LNCaP clone FGC (cell line): ENCODE data around the gene AMN.

ENCODE experiments used
- DNase-seq: peaks from one replicate; pipeline ENCODE4 v3.0.0-alpha.2; 2011; ENCODE audit warnings: low read depth
- H3K4me3 ChIP-seq: 2 replicates; pipeline ENCODE4 v1.5.1; 2011; ENCODE audit warnings: mild to moderate bottlenecking, low read depth, low read length, control low read depth
- TF ChIP-seq, protein P1 (sequence below): IDR thresholded peaks from 2 replicates; pipeline ENCODE4 v1.5.1; 2012; ENCODE audit warnings: mild to moderate bottlenecking; ENCODE audit not compliant: control insufficient read depth, insufficient read depth; ENCODE audit errors: extremely low read depth

AMN gene

DNA sequence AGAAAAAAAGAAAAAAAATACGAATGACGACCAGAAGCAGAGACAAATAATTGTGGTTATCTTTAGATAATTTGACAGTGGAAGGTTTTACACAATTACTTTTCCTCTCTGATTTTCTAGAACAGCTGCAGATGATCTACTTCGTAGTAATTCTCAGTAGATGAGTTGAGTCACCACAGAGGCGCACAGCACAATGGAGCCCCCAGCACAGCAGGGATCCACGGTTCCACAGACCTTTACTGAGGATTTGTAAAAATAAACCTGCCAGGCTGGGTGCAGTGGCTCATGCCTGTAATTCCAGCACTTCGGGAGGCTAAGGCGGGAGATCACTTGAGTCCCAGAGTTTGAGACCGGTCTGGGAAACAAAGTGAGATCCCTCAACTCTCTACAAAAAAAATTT, 29.3 kb downstream of the AMN start:
- DNase-seq: no peak
- H3K4me3 ChIP-seq: no peak overlapping the region
- TF ChIP-seq, protein P1, sequence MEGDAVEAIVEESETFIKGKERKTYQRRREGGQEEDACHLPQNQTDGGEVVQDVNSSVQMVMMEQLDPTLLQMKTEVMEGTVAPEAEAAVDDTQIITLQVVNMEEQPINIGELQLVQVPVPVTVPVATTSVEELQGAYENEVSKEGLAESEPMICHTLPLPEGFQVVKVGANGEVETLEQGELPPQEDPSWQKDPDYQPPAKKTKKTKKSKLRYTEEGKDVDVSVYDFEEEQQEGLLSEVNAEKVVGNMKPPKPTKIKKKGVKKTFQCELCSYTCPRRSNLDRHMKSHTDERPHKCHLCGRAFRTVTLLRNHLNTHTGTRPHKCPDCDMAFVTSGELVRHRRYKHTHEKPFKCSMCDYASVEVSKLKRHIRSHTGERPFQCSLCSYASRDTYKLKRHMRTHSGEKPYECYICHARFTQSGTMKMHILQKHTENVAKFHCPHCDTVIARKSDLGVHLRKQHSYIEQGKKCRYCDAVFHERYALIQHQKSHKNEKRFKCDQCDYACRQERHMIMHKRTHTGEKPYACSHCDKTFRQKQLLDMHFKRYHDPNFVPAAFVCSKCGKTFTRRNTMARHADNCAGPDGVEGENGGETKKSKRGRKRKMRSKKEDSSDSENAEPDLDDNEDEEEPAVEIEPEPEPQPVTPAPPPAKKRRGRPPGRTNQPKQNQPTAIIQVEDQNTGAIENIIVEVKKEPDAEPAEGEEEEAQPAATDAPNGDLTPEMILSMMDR: no peak

DNA sequence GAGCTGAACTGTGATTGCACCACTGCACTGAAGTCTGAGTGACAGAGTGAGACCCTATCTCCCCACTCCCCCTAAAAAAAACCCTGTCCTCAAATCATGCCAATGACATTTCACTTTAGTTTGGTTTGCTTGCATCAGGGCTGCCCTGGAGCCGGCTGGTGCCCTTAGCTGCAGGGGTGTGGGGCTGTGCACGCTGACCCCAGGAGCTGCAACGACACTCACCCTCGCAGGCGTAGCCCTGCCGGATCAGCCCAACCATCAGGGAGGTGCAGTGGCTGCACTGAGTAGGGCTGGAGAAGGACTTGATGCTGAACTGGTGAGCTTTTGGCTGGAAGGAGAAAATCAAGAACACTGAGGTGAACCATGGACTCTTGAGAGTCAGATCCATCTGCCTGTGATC, 29.8 kb downstream of the AMN start:
- DNase-seq: no peak
- TF ChIP-seq, protein P1: no peak
- H3K4me3 ChIP-seq: no peak overlapping the region

DNA sequence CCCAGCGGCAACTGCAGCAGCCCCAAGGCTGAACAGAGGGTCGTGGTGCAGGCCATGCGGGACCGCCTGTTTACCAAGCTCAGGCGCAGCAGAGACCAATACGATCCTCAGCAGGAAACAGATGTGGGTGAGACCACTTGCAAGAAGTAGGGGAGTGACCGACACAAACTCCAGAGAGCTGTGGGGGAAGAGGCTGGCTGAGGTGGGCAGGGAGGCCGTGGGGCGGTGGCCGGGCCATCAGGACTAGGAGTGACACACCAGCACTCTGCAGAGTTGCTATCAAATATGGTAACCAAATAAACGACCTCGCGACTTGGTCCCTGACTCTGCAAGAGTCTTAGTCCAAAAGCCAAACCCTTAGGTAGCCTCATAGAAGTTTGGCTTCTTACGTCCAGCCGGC, 30.6 kb downstream of the AMN start:
- no peak overlapping the region for H3K4me3 ChIP-seq
- no peak for DNase-seq
- TF ChIP-seq, protein P1: no peak

DNA sequence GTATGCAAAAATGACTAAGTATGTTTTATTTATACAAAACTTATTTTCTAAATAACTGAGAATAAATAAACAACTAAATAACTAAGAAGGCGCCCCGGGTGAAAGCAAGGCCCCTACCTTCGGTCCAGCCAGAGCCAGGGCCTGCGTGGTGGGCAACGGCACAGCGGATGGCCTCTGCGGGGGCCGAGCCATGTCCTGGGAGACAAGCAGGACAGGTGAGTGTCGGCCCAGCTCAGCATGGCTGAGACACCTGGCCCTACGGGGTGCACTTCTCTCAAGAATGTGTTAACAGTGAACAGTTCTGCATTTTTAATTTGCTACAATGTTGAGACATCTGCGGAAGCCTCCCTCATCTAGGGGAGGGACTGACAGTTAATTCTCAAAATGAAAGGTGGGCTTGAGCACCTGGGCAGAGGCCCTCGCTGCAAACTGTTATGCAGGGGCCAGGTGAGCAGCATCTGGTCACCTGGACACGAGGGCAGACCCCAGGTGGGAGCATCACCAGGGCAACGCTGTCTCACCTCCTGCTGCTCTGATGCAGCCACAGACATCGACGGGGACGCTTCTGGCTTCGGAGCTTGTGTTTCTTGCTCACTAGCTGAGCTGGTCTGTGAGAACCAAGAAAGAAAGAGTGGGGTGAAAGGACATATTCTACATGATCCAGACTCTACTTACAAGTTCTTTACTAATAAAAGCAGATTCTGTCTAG, 31.8 kb downstream of the AMN start:
- TF ChIP-seq, protein P1: no peak
- DNase-seq: no peak
- no peak overlapping the region for H3K4me3 ChIP-seq

- DNase-seq: no peak
- no peak overlapping the region for H3K4me3 ChIP-seq
- TF ChIP-seq, protein P1: no peak
Observed at GRCh38 chr14:102955636-102956408, 33.4 kb downstream of the AMN start.

DNA sequence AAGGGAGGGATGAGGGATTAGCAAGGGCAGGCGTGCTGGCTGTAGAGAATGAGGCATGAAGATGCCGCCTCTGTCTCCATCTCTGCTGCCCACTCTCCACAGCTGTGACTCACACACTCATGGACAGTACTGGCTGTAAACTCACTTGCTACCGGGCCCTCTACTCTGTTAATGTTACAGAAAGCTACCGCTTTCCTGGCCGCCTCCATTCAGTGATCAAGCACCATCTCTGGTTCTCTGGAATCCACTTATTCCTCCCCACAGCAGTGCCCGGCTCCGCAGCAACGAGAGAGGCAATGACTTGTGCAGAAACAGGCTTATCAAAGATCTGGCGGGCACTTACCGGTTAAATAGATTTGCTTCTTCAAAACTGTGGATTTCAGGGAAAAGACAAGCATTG, 34.8 kb downstream of the AMN start:
- H3K4me3 ChIP-seq: no peak overlapping the region
- DNase-seq: no peak
- TF ChIP-seq, protein P1: no peak

DNA sequence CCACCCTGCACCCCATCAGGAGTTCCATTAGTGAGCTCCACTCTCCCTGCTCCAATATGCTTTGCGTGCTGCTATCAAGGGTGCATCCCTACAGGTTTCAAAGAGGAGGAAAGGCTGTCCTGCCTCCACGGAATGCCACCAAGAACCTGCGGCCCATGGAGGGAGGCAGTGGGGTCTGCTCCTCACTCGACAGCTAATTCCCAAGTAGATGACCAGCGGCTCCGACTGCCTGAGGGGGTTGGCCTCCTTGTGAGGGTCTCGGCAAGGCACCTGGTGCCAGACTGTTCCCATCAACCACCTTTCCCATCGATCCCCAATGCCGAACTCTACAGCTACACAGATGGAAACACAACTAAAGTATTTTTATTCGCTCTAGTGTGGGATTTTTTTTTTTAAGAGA, 36.0 kb downstream of the AMN start:
- DNase-seq: no peak
- TF ChIP-seq, protein P1: no peak
- H3K4me3 ChIP-seq: no peak overlapping the region
